HUES64 (cell line): ENCODE results near the gene MVB12B.

Experiments
- H3K27ac ChIP-seq: 2 replicates; pipeline ENCODE4 v1.7.0; 2013; ENCODE audit warnings: low read depth, low read length, inconsistent platforms
- H3K27me3 ChIP-seq: 2 replicates; pipeline ENCODE4 v1.6.1; 2013; ENCODE audit warnings: mild to moderate bottlenecking, low read length; ENCODE audit not compliant: insufficient read depth
- H3K36me3 ChIP-seq: 2 replicates; pipeline ENCODE4 v1.6.1; 2013; ENCODE audit warnings: mild to moderate bottlenecking, low read length; ENCODE audit not compliant: insufficient read depth
- H3K4me1 ChIP-seq: 2 replicates; pipeline ENCODE4 v1.6.1; 2013; ENCODE audit warnings: mild to moderate bottlenecking, low read length, moderate library complexity; ENCODE audit not compliant: insufficient read depth
- H3K4me3 ChIP-seq: 2 replicates; pipeline ENCODE4 v1.5.1; 2013; ENCODE audit warnings: mild to moderate bottlenecking, low read length, moderate library complexity
- H3K9ac ChIP-seq: 2 replicates; pipeline ENCODE4 v1.6.1; 2013; ENCODE audit warnings: mild to moderate bottlenecking, low read depth, low read length
- H3K9me3 ChIP-seq: 2 replicates; pipeline ENCODE4 v1.6.1; 2013; ENCODE audit warnings: low read depth, low read length; ENCODE audit not compliant: insufficient read depth
- WGBS: fragments of 150-250, 120-280 bp; methylation state at CpG from one replicate; pipeline ENCODE4 v1.1.7; 2013; ENCODE audit warnings: missing lambda C conversion rate; 5-methylcytosine and 5-hydroxymethylcytosine counted together

Gene MVB12B

DNA sequence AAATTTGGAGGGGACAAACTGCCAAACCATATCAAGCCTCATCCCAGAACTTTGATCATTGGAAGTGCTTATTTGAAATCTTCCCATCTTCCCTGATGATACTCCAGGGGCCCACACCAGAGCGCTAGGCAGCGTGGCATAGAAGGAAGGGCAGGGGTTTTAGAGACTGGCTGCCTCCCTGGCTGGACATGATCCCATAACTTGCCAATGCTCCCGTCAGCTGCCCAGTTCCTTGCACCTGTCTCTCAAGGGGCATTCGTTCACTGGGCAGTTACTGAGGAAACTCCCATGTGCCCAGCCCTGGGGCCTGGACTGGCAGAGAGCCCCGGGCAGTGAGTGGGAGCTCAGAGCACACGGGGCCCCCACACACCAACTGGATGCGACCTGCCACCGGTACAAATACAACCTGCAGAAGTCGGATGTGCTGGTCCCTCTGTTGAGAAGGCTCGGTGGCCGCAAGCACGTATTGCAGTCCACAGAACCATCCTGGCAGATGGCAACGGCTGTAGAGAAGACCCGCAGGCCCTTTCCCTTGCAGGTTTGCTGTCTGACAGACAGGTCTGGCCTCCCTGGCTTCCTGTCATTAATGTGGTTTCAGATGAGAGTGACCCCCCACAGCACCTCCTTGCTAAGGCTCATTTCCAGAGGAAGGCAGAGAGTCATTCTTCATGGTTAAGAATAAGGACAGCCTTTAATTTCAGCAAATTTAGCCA, 122.4 kb downstream of the MVB12B start:
- Histone ChIP-seq H3K27me3 (no peaks in the 10 kb centered on the region), H3K9me3 (no peaks in the 10 kb centered on the region), H3K4me1 (peaks cover 11% of the 10 kb centered on the region; the same call in 1 of the 2 replicates), H3K9ac (no peak overlapping the region), H3K4me3 (no peak overlapping the region), H3K27ac (no peak overlapping the region), H3K36me3 (no peaks in the 10 kb centered on the region)
- WGBS = 90% methylated on average over 14 of the region's 14 CpGs

DNA sequence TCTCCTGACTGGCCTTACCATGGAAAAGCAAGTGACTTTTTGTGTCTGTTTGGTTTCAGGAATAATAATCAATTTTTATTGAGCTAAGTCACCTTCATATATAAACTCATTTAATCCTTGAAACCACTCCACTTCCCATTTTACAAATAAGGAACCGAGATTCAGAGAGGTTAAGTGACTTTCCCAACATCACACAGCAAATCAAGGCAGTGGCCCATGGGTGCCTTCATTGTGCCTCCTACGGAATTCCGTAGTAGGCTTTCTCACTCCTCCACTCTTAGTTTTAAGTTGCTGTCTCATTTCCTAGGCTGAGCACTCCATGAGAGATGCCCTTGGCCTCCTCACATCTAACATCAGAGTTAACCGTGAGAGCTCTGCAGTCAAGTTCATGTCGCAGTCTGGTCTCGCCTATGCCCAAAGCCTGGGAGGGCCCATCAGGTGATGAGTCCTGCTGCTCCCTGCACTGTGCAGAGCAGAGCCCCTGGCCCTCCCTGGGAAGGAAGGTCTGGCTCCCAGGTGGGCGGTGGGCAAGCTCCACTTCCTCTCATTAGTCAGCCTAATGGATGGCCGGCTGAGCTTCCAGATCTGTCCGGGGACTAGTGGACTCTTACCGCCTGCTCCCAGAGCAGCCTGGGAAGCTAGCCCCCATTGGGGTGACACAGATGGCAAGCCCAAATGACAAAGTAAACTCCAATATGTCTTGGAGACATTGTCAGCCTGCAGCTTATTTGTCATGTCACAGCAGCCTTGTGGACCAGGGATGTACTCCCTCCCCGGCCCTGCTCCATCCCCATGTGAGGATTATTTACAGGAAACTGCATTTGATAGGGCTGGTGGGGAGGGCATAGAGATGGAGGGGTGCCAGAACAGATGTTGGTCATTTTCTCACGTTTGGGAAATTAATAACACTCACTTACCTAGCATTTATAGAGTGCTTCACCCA, 123.4 kb downstream of the MVB12B start:
- Histone ChIP-seq H3K27ac (no peak overlapping the region), H3K4me1 (peaks cover 13% of the 10 kb centered on the region; the same call in 1 of the 2 replicates)
- WGBS = 93% methylated on average over 12 of the region's 12 CpGs

DNA sequence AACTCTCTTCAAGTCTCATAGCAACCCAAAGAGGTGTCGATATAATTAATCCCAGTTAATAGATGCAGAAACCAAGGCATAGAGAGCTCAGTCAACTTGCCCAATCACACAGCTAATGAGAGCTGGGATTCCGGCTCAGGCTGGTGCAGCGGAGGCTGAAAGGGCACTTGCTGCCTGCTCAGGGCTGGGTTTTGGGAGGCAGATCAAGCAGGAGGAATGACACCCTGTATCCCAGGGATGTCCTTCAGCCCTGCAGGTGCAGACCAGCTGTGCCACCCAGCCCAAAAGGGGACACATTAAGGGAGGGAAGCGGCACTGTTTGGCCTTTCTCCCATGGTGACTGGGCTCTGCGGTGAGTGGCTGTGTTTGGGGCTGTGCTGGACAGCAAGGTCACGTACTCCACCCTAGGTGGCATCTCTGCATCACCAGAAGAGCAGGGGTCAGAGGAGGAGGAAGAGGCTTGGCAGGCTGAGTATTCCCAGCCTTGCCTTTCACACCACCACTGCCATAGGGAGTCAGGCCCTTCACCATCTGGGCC, 124.1 kb downstream of the MVB12B start:
- H3K4me3 ChIP-seq = no peak overlapping the region
- H3K4me1 ChIP-seq = peaks cover 13% of the 10 kb centered on the region; the same call in 1 of the 2 replicates
- H3K27ac ChIP-seq = no peak overlapping the region
- no peaks in the 10 kb centered on the region for H3K27me3 ChIP-seq
- WGBS = 97% methylated on average over 6 of the region's 6 CpGs
- H3K9ac ChIP-seq = no peak overlapping the region
- no peaks in the 10 kb centered on the region for H3K36me3 ChIP-seq
- H3K9me3 ChIP-seq = no peaks in the 10 kb centered on the region

More for the DNA sequence above, 123.4 kb downstream of the MVB12B start:
- Histone ChIP-seq H3K9ac (no peak overlapping the region), H3K27me3 (no peaks in the 10 kb centered on the region), H3K36me3 (no peaks in the 10 kb centered on the region), H3K9me3 (no peaks in the 10 kb centered on the region), H3K4me3 (no peak overlapping the region)

DNA sequence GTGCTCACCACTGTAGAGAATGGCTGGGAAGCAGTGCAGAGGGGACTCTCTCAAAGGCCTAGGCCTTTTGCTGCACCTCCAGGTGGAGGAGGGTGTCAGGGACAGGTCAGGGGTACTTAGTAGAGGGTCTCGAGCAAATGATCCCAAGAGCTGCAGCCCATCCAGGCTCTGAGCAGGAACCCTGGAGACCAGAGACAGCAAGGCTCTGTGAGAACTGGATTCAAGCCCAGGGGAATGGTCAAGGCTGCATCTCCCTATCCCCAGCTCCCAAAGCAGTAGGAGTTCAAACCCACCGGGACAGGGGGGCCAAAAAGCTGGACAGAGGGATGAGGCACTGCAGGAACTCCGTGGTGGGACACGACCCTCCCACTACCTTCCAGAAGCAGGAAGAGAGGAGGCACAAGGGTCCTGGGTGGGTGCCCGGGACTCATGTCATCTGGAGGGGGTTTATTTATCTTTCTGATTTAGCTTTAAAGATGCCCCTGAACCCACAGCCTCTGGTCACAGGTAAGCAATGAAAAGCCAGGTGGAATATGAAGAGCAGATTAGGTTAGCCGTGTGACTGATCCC, 124.8 kb downstream of the MVB12B start:
- 92% methylated on average over 6 of the region's 6 CpGs for WGBS
- Histone ChIP-seq H3K9ac (no peak overlapping the region), H3K4me3 (no peak overlapping the region), H3K36me3 (no peaks in the 10 kb centered on the region), H3K9me3 (no peaks in the 10 kb centered on the region), H3K27me3 (no peaks in the 10 kb centered on the region), H3K27ac (no peak overlapping the region), H3K4me1 (peaks cover 13% of the 10 kb centered on the region; the same call in 1 of the 2 replicates)

DNA sequence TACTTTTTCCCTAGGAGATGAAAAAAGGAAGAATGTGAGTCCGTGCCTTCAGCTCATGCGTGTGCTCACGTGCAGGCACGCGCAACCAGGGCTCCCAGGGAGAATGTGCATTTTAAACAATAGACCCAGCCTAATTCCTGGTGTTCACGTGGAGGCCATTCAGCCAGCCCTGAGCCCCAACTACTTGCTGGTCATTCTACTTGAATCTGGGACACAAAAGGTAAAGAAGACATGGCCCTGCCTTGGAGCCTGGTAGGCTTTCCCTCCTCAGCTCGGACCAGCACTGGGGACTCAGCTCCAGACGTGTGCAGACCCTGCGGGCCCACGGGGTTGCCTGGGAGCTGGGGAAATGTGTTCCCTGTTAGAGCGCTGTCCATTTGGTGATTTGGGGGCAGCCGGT, 125.5 kb downstream of the MVB12B start:
- Histone ChIP-seq H3K4me3 (no peak overlapping the region), H3K36me3 (no peaks in the 10 kb centered on the region), H3K4me1 (peaks cover 13% of the 10 kb centered on the region; the same call in 1 of the 2 replicates), H3K27me3 (no peaks in the 10 kb centered on the region), H3K9ac (no peak overlapping the region; the same call in 1 of the 2 replicates), H3K9me3 (no peaks in the 10 kb centered on the region), H3K27ac (no peak overlapping the region)
- 79% methylated on average over 12 of the region's 12 CpGs for WGBS

DNA sequence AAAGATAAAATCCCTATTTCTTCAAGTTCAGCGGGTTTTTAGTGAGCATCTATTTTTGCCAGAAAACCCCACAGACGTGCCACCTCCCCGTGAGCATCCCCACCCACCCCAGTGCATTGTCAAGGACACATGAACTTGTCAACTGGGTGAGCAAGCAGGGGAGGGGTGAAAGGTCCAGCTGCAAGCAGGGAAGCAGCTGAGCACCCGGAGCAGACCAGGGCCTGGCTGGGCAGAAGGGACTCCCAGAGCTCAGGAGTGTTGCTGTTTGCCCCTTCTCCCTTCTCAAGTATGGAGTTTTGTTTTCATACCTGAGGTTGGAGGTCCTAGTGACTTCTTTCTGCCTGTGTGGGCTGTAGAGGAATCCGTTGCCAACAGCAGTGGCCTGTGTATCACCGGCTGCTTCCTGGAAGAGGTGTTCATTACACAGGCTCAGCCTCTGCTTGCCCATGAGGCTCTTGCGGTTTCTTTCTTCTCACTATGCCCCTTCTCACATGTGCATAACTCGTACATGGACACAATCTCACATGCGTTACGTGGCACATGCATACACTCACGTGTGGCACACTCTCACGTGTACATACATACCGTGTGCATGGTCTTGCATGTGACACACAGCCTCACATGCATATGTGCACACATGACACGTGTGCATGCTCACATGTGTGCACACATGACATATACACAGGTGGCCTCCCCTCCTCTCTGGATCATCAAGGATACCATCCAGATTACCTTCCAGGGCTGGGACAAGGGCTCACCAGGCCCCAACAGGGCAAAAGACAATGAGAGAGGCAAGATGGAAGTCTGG, 126.7 kb downstream of the MVB12B start:
- Histone ChIP-seq H3K4me1 (peaks cover 13% of the 10 kb centered on the region; the same call in 1 of the 2 replicates), H3K27me3 (no peaks in the 10 kb centered on the region), H3K4me3 (no peak overlapping the region), H3K27ac (no peak overlapping the region), H3K9me3 (no peaks in the 10 kb centered on the region), H3K36me3 (no peaks in the 10 kb centered on the region), H3K9ac (no peak overlapping the region)
- 86% methylated on average over 12 of the region's 14 CpGs for WGBS

DNA sequence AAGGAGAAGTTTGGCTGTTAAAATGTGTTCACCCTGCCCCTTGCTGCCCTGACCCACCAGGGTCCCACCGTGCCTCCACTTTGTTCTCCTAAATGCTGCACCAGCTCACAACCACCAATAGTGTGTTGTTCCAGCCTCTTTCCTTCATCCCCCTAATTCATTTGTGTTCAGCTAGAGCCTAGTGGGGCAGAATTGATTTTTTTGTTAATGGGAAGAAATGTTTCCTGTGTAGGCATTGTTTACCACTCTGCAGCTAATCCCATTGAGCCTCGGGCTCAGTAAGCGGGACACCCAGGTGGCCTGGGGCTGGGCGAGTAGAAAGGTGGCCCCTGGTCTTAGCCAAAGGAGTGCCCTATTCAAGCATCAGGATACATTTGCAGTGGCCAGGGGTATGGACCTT, 127.6 kb downstream of the MVB12B start:
- H3K9me3 ChIP-seq = no peaks in the 10 kb centered on the region
- no peaks in the 10 kb centered on the region for H3K27me3 ChIP-seq
- H3K9ac ChIP-seq = no peak overlapping the region
- no peaks in the 10 kb centered on the region for H3K36me3 ChIP-seq
- peaks cover 13% of the 10 kb centered on the region; the same call in 1 of the 2 replicates for H3K4me1 ChIP-seq
- no peak overlapping the region for H3K4me3 ChIP-seq
- WGBS = 67% methylated on average over 4 of the region's 4 CpGs
- no peak overlapping the region for H3K27ac ChIP-seq

DNA sequence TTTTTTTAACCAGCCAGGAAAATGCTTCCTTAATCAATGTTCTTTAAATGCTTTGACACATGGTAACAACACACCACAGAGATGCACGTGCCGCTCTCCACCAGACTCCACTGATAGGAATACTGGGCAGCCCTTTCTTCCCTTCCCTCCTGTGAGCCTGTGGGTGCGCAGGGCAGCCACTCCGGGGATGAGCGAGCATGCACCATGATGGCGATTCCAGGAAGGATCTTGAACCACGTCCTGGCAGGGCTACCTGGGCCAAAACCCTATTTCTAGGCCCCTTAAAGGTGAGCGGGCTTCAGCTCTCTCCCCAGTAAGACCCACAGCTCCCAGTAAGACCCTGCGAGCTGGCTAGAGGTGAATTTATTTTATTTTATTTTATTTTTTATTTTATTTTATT, 128.2 kb downstream of the MVB12B start:
- no peak overlapping the region for H3K4me3 ChIP-seq
- H3K27ac ChIP-seq = no peak overlapping the region
- peaks cover 13% of the 10 kb centered on the region; the same call in 1 of the 2 replicates for H3K4me1 ChIP-seq
- H3K36me3 ChIP-seq = no peaks in the 10 kb centered on the region
- 96% methylated on average over 8 of the region's 9 CpGs for WGBS
- no peaks in the 10 kb centered on the region for H3K9me3 ChIP-seq
- no peak overlapping the region for H3K9ac ChIP-seq
- H3K27me3 ChIP-seq = no peaks in the 10 kb centered on the region

DNA sequence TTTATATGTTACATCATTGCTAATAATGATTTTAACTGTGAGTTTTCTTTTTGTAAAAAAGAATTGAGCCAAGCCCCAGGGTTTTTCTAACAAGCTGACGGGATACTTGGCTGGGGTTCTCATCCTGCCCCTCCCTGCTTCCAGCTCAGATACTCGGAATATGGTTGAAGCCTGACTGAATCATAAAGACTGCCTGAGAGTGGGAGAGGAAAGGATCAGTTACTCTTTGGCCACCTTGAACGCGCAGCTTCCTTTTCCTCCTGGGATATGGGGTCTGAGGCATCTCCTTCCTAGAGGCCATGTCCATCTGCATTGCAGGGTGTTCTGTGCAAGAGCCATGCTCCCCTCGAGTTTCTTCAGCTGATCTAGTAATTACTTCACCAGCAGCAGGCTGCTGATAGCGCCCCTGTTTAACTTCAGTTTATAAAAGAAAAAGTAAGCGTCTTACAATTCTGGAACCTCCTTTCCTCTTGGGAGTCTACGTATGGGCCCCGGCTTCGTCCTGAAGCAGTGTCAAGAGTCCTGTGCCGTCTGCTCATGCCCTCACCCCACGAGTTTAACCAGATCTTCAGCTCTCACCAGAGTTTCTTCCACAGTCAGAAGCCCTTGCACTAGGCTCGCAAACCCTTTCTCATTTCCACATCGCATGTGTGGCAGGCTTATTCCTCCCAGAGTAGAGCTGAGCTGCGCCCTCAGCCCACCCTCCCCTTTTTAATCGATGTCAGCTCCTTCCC, 130.0 kb downstream of the MVB12B start:
- H3K4me3 ChIP-seq = no peak overlapping the region
- no peaks in the 10 kb centered on the region for H3K36me3 ChIP-seq
- H3K9ac ChIP-seq = no peak overlapping the region
- H3K9me3 ChIP-seq = no peaks in the 10 kb centered on the region
- no peak overlapping the region for H3K27ac ChIP-seq
- no peaks in the 10 kb centered on the region for H3K27me3 ChIP-seq
- 94% methylated on average over 16 of the region's 16 CpGs for WGBS
- peaks cover 13% of the 10 kb centered on the region; the same call in 1 of the 2 replicates for H3K4me1 ChIP-seq

DNA sequence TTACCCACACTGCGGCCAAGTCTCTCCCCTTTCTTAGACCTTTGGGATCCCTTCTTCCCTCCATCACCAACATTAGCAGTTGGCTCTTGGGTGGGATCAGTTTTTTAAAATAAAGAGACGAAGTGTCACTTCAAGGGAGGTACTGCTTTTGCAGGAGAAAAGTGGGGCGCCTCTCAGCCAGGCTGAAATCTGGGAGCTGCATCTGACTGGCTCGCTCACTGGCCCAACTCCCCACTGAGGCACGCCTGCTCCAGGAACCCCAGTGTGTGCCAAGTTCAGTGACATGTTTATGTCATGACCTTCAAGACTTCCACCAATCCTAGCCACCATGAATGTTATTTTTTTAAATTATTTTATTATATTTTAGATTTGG, 130.5 kb downstream of the MVB12B start:
- Histone ChIP-seq H3K9me3 (no peaks in the 10 kb centered on the region), H3K27ac (no peak overlapping the region), H3K4me1 (peaks cover 13% of the 10 kb centered on the region; the same call in 1 of the 2 replicates), H3K27me3 (no peaks in the 10 kb centered on the region), H3K9ac (no peak overlapping the region), H3K36me3 (no peaks in the 10 kb centered on the region), H3K4me3 (no peak overlapping the region)
- WGBS = 93% methylated on average over 5 of the region's 5 CpGs
